Measurements from ENCODE around the gene NDUFAF3. TPM values are rescaled to one million over a fixed set of nuclear protein-coding genes. Genes with fewer than 3 reads are reported as not detected.

The NDUFAF3 gene
- total RNA-seq, 1 experiment from 2014 or later: 162 TPM

DNA sequence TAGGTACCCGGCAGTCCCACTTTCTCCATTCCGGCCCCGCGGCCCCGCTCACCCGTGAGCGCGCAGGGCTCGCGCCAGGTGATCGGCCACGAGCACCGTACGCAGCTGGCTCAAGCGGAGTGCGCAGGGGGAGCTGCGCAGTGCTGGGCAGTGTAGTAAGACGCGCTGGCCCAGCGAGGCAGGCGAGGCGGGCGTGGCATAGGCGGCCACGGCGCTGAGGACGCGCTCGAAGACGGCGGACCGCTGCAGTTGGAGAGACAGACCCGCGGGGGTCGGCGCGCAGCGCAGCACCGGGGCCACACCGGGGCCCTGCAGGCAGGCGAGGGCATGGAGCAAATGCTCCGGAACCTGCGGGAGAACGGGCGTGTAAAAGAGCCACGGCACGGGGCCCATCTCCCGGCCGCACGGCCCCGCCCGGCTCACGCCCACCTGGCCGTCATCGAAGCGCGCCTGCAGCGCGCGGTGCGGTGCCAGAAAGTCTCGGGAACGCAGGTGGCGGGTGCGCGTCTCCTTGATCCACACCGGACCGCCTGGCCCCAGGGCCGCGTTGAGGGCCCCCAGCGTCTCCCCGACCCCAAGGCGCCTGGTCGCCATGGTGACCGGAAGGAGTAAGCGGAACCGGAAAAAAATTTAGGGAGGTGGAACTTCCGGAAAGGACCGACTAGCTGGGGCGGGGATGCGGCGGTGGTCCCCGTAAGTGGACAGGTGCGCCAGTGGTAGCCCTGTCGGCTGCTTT, 3.8 kb upstream of the NDUFAF3 start, which contains the start of gene DALRD3:
Gene DALRD3 (minus strand): TSS at position 610 of the 736 bp plus-strand sequence. CDS start 16 bp downstream, at position 594.
- DNase-seq (ENCODE audit: low read depth): peak; percentile 55

DNA sequence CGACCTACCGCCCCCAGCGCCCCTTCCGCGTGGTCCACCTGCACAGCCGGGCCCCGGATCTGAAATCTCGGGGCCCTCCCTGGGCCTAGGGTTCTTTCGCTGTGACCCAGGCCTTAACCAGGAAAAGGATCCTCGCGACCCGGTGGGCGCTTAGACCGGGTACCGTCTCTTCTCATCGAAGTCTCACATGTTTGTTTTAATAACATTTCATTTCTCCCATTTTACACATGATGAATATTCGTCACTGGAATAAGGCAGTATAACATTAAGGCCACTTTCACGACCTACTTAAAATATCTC, 3.3 kb upstream of the NDUFAF3 start:
- DNase-seq (ENCODE audit: low read depth): no peak

DNA sequence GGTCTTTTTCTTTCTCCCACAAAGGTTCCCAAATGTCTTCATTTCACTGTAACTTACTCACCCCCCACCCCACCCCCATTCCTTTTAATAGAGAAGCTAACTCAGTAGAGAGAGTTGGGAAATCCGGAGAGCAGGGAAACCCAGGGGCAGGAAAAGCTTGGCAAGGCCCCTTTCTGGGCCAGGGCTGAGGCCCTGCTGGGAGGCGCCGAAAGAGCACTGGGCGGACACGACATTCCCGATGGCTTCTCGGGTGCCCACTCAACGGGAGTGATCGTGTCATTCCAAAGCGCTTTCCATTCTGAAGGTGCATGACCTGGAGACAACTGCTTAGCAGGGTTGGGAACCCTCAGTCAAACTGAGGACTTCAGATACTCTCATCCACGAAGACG, 2.0 kb upstream of the NDUFAF3 start:
- DNase-seq (ENCODE audit: low read depth): no peak

DNA sequence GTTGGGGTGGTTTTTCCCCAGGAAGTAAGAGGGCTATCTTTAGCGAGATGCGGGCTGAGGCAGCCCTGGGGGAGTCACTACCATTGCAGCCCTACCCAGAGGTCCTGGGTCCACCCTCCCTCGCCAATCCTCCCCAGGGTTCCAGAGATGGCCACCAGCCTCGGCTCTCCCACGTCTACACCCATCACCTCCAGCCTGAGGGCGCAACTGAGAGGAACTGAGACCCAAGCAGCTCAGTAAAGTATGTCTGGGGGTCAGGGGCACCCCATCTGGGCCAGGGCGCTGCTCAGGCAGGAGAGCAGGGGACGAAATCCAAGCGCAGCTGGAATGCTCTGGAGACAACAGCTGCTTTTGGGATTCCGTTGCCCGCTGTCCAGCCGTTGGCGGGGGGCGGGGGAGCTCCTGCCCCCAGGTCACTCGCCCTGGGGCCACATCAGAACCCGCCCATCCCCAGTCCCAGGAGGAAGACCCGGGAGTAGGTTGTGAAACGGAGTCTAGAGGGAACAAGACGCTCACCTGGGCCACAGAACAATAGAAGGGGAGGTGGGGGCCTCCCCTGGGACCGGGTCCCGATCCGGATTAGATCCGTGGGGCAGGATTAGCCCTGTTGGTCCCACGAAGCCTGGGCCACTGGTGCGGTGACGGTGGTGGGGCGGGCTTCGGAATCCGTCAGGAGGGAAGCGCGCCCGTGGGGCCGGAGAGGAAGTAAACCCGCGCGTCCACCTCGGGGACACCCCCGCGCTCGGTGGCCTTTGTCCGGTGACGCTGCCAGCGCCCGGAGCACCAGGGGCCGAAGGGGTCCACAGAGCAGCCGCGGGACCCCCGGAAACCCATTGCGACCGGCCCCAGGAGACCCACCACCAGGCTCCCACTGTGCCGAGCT, 1.4 kb upstream of the NDUFAF3 start:
- DNase-seq (ENCODE audit: low read depth): peak; percentile 65

DNA sequence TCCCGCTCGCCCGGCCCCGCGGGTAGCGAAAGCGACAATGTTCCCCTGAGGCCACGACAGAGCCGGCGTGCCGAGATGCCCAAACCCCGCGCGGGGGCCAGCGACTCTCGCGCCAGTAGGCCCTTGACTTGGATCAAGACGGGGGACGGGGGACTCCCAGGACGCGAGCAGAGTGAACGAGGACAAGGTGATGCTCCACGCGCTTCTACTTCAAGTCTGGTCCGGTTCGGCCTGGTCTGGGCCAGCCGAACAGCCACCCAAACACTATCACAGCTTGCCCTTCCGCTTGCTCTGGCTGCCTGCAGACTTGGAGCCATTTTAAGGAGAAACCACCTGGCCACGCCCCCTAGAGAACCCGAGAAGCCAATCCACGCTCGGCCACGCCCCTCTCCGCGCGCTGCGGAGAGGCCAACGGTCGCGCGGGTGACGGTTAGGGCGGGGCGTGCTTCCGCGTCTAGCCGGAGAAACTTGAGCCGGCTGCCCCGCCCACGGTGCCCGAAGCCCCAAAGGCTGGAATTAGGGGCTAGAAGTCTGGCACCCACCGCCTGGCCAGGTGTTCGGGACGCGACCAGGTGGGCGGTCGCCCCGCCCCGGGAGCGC, 608 bp upstream of the NDUFAF3 start:
- DNase-seq (ENCODE audit: low read depth): peak; percentile 97

DNA sequence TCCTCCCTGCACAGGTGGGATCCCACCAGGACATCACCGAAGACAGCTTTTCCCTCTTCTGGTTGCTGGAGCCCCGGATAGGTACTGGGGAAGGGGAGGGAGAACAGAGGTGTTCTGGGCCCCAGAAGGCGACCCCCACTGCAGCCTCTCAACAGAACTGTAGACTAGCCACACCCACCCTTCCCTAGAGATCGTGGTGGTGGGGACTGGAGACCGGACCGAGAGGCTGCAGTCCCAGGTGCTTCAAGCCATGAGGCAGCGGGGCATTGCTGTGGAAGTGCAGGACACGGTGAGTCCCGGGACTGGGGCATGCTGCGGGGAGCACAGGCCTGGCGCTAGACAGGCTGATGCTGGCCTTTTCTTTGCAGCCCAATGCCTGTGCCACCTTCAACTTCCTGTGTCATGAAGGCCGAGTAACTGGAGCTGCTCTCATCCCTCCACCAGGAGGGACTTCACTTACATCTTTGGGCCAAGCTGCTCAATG, 809 bp downstream of the NDUFAF3 start:
- no peak for DNase-seq (ENCODE audit: low read depth)

GRCh38 chr3:49023775-49024174, 1.9 kb downstream of the NDUFAF3 start:
- DNase-seq (ENCODE audit: low read depth): no peak

DNA sequence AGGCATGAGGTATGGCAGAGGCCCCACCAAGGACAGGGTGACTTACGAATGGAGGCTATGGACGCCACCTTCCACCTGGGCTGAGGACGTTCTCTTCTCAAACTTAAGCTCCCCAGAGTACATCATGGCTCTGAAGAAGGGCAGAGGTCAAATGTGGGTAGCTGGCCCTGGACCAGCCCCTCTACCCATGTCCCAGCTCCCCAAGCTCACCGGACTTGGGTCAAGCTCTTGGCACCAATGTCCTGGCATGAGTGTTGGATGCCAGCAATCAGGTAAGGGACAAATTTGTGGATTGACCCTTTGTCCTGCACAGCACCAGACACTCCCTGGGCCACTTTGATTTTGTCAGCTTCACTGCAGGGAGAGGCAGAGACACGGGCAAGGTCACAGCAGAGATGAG, 2.5 kb downstream of the NDUFAF3 start:
- no peak for DNase-seq (ENCODE audit: low read depth)

DNA sequence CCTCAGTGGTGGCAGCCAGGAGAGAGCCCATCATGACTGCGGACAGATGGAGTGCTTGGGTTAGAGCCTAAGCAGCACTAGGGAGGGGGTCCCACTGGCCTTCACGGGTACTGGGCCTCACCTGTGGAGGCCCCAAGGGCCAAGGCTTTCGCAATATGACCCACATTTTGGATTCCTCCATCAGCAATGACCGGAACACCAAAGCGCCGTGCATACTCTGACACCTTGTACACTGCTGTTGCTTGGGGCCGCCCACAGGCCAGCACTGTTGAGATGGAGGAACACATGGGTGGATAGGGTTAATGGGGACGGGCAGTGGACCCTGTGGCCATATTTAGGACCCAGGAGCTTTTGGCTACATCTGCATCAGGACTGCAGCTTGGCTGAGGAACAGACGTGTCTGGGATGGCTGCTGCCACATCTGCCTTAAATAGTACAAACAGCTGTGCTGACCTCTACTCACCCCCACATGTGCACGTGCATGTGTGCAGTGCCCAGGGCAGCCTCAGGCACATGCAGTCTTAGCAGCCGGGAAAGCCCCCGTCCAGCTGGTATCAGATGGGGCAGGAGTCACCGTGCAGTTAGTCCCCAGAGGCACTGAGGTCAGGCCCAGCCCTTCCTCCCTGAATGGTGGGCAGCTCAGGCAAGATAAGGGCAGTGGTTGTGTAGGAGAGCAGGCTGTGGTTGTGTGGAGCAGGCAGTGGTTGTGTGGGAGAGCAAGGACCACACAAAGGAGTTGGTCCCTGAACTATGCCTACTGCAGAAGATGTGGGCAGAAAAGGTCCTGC, 3.3 kb downstream of the NDUFAF3 start:
- DNase-seq (ENCODE audit: low read depth): peak; percentile 76

DNA sequence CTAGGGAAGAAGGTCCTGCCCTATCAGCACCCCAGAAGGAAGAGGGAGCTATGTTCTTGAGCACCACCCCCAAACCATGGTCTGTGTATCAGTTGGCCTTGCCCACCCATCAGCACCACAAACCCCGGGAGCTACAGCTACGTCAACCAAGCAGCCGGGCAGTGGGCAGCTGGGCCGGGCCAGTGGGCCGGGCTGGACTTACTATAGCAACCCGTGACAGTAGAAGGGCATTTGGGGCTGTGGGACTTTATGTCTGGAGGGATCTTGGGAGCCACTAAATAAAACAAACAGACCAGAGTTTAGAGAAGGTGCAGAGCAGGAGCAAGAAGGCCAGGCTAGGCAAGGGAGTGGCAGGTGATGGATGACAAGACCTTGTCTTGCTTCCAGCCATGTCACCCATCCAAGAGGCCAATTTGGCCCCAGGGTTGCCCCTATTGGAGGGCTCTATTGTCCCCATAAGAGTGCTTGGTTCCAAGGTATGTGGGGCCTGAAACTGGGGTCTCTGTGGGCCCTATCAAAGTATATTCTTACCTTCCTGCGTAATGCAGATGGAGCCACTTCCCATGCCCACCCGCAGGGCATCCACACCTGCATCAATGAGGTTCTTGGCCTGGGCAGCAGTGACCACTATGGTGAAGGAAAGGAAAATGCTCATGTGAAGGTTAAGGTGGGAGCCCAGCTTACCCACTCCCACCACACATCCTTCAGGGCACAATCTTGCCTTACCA, 4.0 kb downstream of the NDUFAF3 start:
- DNase-seq (ENCODE audit: low read depth): no peak

DNA sequence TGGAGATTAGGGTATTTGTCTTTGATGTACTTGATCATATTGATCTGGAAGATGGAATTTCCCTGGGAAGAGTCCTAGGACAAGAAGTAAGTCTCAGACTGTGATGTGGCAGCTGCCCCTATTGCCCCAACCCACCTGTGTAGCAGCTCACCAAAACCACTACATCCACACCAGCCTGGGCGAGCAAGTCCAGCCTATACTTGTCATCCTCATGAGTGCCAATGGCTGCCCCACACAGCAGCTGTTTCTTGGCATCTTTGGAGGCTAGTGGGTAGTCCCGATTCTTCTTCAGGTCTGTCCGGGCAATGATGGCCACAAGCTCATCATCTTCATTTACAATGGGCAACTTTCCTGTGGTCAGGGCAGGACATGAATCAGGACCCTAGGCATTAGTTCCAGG, 4.6 kb downstream of the NDUFAF3 start:
- DNase-seq (ENCODE audit: low read depth): no peak

- no peak for DNase-seq (ENCODE audit: low read depth)
Observed at GRCh38 chr3:49027634-49028033, 5.7 kb downstream of the NDUFAF3 start.

DNA sequence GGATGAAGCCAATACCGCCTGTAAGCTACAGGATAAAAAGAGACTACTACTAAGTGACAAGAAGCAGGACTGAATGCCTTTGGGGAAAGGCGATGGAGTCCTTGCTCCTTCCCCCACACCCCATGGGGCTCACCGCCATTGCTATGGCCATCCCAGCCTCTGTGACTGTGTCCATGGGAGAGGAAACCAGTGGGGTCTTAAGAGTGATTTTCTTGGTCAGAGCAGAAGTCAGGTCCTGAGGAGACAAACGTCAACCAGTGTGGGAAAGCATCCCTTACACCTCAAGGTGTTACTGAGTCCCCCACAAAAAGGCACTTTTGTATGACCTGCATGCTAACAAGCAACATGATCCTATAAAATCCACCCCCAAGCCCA, 6.4 kb downstream of the NDUFAF3 start:
- no peak for DNase-seq (ENCODE audit: low read depth)

DNA sequence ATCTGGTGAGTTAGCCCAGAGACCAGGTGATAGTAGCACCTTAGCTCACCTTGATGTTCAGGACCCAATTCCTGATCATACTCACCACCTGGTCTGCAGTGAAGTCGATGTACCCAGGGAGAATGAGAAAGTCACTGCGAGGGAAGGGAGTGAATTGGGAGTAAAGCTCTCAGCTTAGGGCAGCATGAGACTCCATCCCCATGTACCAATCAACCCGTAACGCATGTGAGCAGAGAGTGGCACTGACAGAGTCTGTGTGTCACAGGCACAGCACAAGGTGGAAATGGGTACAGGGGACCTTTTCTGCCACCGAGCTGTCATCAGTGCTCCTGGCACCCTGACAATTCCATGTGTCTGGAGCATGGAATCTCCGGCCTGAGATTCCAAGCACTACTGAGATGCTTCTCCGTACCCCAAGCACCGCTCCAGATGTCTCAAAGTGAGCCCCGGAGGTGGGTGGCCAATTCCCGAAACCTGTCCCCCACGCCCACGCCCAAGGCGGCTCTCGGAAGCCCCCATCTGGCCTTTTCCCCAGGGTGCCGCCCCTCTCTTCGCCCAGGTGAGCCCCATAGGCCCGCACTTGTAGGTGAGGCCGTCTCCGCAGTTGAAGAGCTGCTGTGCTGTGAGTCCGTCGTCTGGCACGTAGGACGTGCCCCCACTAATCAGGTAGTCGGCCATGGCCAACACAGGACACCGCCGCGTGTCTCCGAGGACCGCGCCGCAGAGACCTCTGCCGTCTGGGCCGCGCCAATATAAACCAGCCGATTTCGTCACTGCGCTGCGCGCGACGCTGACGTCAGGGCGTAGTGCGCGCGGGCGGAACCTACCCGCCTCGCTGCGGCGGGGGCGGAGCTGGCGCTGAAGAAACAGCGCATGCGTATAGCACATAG, 7.0 kb downstream of the NDUFAF3 start, which contains the start of gene IMPDH2:
Gene IMPDH2 (minus strand): TSS at position 726 of the 890 bp plus-strand sequence. CDS start 48 bp downstream, at position 678.
- DNase-seq (ENCODE audit: low read depth): peak; percentile 86

GRCh38 chr3:49029563-49029884, 7.6 kb downstream of the NDUFAF3 start:
- no peak for DNase-seq (ENCODE audit: low read depth)

DNA sequence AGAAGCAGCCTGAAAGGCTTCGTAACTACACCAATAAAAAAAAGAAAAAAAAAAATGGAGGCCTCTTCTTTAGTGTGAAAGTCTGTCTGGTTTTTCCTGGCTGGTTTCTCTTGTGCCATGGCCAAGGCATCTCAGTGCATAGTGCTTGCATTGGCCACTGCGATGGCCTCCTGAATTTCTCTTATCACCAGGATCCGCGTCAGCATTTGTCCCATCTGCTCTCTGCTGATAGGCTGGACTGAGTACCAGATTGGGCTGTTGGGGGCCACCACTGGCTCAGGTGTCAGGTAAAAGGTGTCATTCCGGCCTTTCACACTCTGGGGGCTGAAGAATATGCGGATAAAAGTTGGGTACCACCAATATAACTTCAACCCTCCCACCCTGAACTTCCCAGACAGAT, 8.4 kb downstream of the NDUFAF3 start:
- DNase-seq (ENCODE audit: low read depth): no peak

DNA sequence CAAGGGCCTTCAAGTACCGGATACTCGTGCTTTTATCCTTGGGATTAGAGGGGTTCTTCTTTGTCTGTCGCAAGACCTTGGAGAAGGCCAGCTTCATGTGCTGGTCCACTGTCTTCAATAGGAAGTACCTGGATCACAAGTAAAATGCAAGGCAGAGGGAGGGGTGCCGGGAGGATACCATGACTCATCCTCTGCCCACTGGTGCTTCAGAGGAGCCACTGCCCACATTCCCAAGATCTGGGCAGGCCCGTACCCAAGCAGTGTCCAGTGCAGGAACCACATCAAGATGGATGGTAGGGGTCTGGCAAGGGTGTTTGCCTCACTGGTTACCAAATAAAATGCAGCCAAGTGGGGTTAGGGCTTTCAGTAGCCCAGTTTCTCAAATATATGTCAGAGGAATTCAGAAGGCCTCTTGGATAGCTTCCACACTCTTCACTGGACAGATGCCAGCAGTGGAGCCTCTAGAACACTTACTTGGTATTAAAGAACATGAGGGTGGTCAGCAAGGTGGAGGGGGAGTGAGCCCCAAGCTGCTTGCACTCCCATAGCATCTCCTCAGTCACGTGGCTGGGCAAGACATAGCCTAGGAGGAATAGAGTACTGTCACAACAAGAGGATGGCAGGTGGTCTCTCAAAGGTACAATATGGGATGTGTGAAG, 10.9 kb downstream of the NDUFAF3 start:
- no peak for DNase-seq (ENCODE audit: low read depth)

- no peak for DNase-seq (ENCODE audit: low read depth)
Observed at GRCh38 chr3:49034650-49035049, 12.7 kb downstream of the NDUFAF3 start.

GRCh38 chr3:49035281-49035680, 13.4 kb downstream of the NDUFAF3 start:
- DNase-seq (ENCODE audit: low read depth): no peak

All from LHCN-M2 (cell line).